NCI-H524 treated with DMSO at 0.1 percent for 48 hours (cell line): ENCODE data around the gene AP3D1.

ENCODE experiments used
- DNase-seq: peaks from one replicate; lab custom pipeline; 2025; lab: John Stamatoyannopoulos, UW

The AP3D1 gene

GRCh38 chr19:2126879-2127518 is 24.4 kb downstream of the AP3D1 start:
- no peak for DNase-seq

- no peak for DNase-seq
These were observed 27.5 kb downstream of the AP3D1 start for GRCh38 chr19:2123682-2124387.

- no peak for DNase-seq
These were observed 28.4 kb downstream of the AP3D1 start for GRCh38 chr19:2122982-2123381.

- no peak for DNase-seq
These were observed 29.1 kb downstream of the AP3D1 start for GRCh38 chr19:2122251-2122650.

- no peak for DNase-seq
These were observed 29.8 kb downstream of the AP3D1 start for GRCh38 chr19:2121416-2122051.

GRCh38 chr19:2120821-2121220 is 30.5 kb downstream of the AP3D1 start:
- no peak for DNase-seq

- no peak for DNase-seq
These were observed 31.2 kb downstream of the AP3D1 start for GRCh38 chr19:2119921-2120785.

- no peak for DNase-seq
These were observed 32.9 kb downstream of the AP3D1 start for GRCh38 chr19:2118438-2118837.

- no peak for DNase-seq
These were observed 34.0 kb downstream of the AP3D1 start for GRCh38 chr19:2117215-2117960.

GRCh38 chr19:2116507-2116906 is 34.9 kb downstream of the AP3D1 start:
- no peak for DNase-seq

- DNase-seq = no peak
These were observed 35.4 kb downstream of the AP3D1 start for GRCh38 chr19:2115911-2116426.

GRCh38 chr19:2115324-2115723 is 36.0 kb downstream of the AP3D1 start:
- no peak for DNase-seq

GRCh38 chr19:2114821-2115220 is 36.5 kb downstream of the AP3D1 start:
- DNase-seq = no peak

- no peak for DNase-seq
These were observed 37.1 kb downstream of the AP3D1 start for GRCh38 chr19:2114218-2114617.

- DNase-seq = no peak
These were observed 37.7 kb downstream of the AP3D1 start for GRCh38 chr19:2113439-2114211.

- no peak for DNase-seq
These were observed 38.6 kb downstream of the AP3D1 start for GRCh38 chr19:2112516-2113320.

- DNase-seq = no peak
These were observed 39.5 kb downstream of the AP3D1 start for GRCh38 chr19:2111886-2112285.

- DNase-seq = no peak
These were observed 39.9 kb downstream of the AP3D1 start for GRCh38 chr19:2111425-2111824.

GRCh38 chr19:2110822-2111221 is 40.5 kb downstream of the AP3D1 start:
- DNase-seq = no peak
